Neural progenitor cell (in vitro differentiated cells): ENCODE results near the gene TSPAN32.

Experiments
- EZH2 ChIP-seq: fragments of 200-600 bp; sonication (generic); IDR thresholded peaks from 2 replicates; pipeline ENCODE4 v1.6.1; 2017; ENCODE audit warnings: antibody characterized with exemption, mild to moderate bottlenecking, moderate library complexity
- TF ChIP-seq, protein P1 (sequence below): fragments of 200-600 bp; sonication (generic); IDR thresholded peaks from 2 replicates; pipeline ENCODE4 v1.5.1; 2017; ENCODE audit warnings: antibody characterized with exemption, mild to moderate bottlenecking

- TF ChIP-seq, protein P1, sequence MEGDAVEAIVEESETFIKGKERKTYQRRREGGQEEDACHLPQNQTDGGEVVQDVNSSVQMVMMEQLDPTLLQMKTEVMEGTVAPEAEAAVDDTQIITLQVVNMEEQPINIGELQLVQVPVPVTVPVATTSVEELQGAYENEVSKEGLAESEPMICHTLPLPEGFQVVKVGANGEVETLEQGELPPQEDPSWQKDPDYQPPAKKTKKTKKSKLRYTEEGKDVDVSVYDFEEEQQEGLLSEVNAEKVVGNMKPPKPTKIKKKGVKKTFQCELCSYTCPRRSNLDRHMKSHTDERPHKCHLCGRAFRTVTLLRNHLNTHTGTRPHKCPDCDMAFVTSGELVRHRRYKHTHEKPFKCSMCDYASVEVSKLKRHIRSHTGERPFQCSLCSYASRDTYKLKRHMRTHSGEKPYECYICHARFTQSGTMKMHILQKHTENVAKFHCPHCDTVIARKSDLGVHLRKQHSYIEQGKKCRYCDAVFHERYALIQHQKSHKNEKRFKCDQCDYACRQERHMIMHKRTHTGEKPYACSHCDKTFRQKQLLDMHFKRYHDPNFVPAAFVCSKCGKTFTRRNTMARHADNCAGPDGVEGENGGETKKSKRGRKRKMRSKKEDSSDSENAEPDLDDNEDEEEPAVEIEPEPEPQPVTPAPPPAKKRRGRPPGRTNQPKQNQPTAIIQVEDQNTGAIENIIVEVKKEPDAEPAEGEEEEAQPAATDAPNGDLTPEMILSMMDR = no peak
- no peak for TF ChIP-seq EZH2
Observed at GRCh38 chr11:2277008-2277346, 24.8 kb upstream of the TSPAN32 start.
